Mucosa of rectum (tissue), 2 donors: ENCODE measurements around the gene MAP2.

Experiments used
- H3K27ac ChIP-seq, 2 donors: one replicate each; pipeline ENCODE4 v1.7.0; 2013; ENCODE audit warnings: inconsistent platforms in 2 of 2, low read depth in 2 of 2, low read length in 2 of 2
- H3K27me3 ChIP-seq, 2 donors: one replicate each; pipeline ENCODE4 v1.7.0; 2013; ENCODE audit warnings: low read length in 2 of 2; ENCODE audit not compliant: control insufficient read depth in 2 of 2, insufficient read depth in 2 of 2
- H3K36me3 ChIP-seq, 2 donors: one replicate each; pipeline ENCODE4 v1.7.0; 2013; ENCODE audit warnings: low read length in 2 of 2; ENCODE audit not compliant: control insufficient read depth in 2 of 2, insufficient read depth in 2 of 2
- H3K4me1 ChIP-seq, 2 donors: one replicate each; pipeline ENCODE4 v1.7.0; 2013; ENCODE audit warnings: low read length in 2 of 2, mild to moderate bottlenecking in 1 of 2; ENCODE audit not compliant: control insufficient read depth in 2 of 2, insufficient read depth in 2 of 2
- H3K4me3 ChIP-seq, 2 donors: one replicate each; pipeline ENCODE4 v1.7.0; 2013; ENCODE audit warnings: low read length in 2 of 2
- H3K9ac ChIP-seq, 2 donors: one replicate each; pipeline ENCODE4 v1.7.0; 2013; ENCODE audit warnings: low read length in 2 of 2, low read depth in 1 of 2, mild to moderate bottlenecking in 1 of 2
- H3K9me3 ChIP-seq, 2 donors: one replicate each; pipeline ENCODE4 v1.7.0; 2013; ENCODE audit warnings: low read length in 2 of 2; ENCODE audit not compliant: control insufficient read depth in 2 of 2
- donor health status: healthy.
- donor health status: Normal muscosa, but diverticular disease.

MAP2 gene

GRCh38 chr2:209501579-209501978 lies 77.7 kb downstream of the MAP2 start:
- Histone ChIP-seq H3K9ac (no peak overlapping the region), H3K36me3 (no peaks in the 10 kb centered on the region), H3K27me3 (no peaks in the 10 kb centered on the region), H3K27ac (no peak overlapping the region), H3K4me3 (no peak overlapping the region), H3K9me3 (no peaks in the 10 kb centered on the region), H3K4me1 (no peaks in the 10 kb centered on the region)

DNA sequence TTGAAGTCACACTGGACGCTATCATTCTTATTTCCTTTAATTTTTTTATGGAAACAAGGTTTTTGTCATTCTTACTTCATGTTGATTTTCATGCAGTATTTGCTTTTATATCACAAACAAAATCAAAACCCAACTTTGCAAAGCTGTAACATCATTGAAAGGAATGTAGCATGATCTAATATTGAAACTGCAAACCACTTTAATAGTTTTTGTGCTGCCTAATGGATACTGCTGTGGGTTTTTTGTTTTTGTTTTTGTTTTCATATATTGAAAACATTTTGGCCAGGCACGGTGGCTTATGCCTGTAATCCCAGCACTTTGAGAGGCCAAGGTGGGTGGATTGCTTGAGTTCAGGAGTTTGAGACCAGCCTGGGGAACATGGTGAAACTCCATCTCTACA lies 81.6 kb downstream of the MAP2 start:
- Histone ChIP-seq H3K9ac (no peak overlapping the region), H3K27me3 (no peaks in the 10 kb centered on the region), H3K27ac (no peak overlapping the region), H3K4me3 (no peak overlapping the region), H3K4me1 (no peaks in the 10 kb centered on the region), H3K36me3 (no peaks in the 10 kb centered on the region), H3K9me3 (no peaks in the 10 kb centered on the region)

GRCh38 chr2:209508255-209508654 lies 84.4 kb downstream of the MAP2 start:
- Histone ChIP-seq H3K4me1 (no peaks in the 10 kb centered on the region), H3K36me3 (no peaks in the 10 kb centered on the region), H3K9ac (no peak overlapping the region), H3K27ac (no peak overlapping the region), H3K27me3 (no peaks in the 10 kb centered on the region), H3K9me3 (no peaks in the 10 kb centered on the region), H3K4me3 (no peak overlapping the region)

DNA sequence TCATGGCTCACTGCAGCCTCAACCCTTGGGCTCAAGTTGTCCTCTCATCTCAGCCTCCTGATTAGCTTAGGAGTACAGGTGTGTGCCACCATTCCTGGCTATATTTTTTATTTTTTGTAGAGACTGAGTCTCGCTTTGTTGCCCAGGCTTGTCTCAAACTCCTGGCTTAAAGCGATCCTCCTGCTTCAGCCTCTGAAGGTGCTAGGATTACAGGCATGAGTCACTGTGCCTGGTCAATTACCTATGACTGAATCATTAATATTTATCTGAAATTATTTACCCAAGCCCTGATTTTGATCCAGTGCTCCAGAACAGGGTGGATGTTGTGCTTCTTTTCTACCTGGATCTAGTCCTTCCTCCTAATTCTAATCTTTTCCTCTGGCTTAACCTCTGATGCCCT lies 87.8 kb downstream of the MAP2 start:
- Histone ChIP-seq H3K4me3 (no peak overlapping the region), H3K27ac (no peak overlapping the region), H3K27me3 (no peaks in the 10 kb centered on the region), H3K4me1 (no peaks in the 10 kb centered on the region), H3K9ac (no peak overlapping the region), H3K9me3 (no peaks in the 10 kb centered on the region), H3K36me3 (no peaks in the 10 kb centered on the region)

- Histone ChIP-seq H3K9me3 (no peaks in the 10 kb centered on the region), H3K36me3 (no peaks in the 10 kb centered on the region), H3K27me3 (no peaks in the 10 kb centered on the region), H3K27ac (no peak overlapping the region), H3K4me3 (no peak overlapping the region), H3K9ac (no peak overlapping the region), H3K4me1 (no peaks in the 10 kb centered on the region)
Observed at GRCh38 chr2:209512971-209513370, 89.1 kb downstream of the MAP2 start.

DNA sequence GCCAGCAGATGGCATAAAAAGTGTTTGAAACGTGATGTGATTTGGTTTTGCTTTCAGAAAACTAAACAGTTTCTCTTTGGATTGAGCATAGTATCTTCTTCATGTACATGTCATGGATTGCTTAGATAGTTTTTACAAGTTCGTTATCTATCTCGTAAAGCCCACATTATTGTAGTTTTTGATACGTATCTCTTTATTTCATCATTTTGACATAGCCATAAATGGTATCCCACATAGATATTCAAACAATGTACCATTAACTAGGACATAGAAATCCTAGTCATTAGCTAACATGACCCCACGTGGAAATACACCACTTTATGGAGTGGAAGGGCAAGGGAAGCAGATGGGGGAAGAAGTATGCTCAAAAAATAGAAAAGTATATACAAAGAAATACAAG lies 93.6 kb downstream of the MAP2 start:
- H3K36me3 ChIP-seq: no peaks in the 10 kb centered on the region
- no peaks in the 10 kb centered on the region for H3K27me3 ChIP-seq
- no peak overlapping the region for H3K4me3 ChIP-seq
- no peaks in the 10 kb centered on the region for H3K4me1 ChIP-seq
- H3K9me3 ChIP-seq: no peaks in the 10 kb centered on the region
- no peak overlapping the region for H3K9ac ChIP-seq
- H3K27ac ChIP-seq: no peak overlapping the region

GRCh38 chr2:209519271-209519670 lies 95.4 kb downstream of the MAP2 start:
- no peak overlapping the region for H3K27ac ChIP-seq
- no peaks in the 10 kb centered on the region for H3K9me3 ChIP-seq
- no peak overlapping the region for H3K4me3 ChIP-seq
- H3K4me1 ChIP-seq: no peaks in the 10 kb centered on the region
- H3K9ac ChIP-seq: no peak overlapping the region
- H3K36me3 ChIP-seq: no peaks in the 10 kb centered on the region
- H3K27me3 ChIP-seq: no peaks in the 10 kb centered on the region

DNA sequence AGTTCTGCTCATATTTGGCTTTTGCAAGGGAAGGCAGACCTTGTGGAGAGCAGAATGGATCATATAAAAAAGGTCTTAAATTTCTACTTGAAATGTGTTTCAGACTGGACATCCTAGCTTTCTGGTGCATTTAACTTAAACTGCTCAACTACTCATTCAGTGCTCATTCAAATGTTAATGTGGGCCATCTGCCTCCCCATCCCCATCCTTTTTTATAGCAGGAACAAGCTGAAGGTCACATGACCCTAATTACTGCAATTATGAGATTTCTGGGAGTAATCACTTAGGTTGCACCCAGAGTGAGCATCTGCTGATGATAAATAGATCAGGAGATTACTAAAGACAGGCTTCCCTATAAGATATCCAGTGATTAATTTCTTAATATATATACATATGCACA lies 96.1 kb downstream of the MAP2 start:
- H3K9me3 ChIP-seq: no peaks in the 10 kb centered on the region
- no peaks in the 10 kb centered on the region for H3K27me3 ChIP-seq
- H3K4me3 ChIP-seq: no peak overlapping the region
- H3K36me3 ChIP-seq: no peaks in the 10 kb centered on the region
- H3K9ac ChIP-seq: no peak overlapping the region
- no peak overlapping the region for H3K27ac ChIP-seq
- no peaks in the 10 kb centered on the region for H3K4me1 ChIP-seq

DNA sequence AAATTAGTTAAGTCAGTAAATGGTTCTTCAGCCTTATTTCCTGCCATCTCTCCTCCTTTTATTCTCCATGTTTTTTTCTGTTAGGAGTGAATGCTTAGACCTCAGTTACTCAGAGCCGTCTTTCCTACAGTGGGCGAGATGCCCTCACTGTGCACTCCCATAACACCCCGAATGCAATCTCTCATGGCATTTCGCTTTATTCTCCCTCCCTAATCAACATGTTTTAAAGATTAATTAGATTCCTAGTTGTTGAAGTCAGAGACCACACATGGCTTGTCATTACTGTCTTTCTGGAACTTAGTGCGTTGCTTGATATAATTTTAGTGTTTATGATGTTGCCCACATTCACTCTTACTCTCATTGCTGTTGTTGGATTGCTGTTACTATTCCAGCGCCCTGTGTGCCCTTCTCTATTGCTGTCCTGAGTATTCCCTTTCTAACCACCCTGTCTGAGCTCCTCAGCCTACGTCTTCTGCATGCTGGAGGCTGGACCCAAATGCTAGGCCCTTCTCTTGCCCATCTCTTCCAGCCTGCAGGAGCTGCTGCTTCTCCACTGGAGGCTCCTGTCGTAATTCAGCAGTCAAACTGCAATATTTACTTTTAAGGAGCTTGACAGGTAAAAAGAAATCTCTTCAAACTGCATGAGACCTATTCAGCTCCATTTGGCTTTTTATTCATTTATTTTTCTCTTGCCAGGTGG lies 99.3 kb downstream of the MAP2 start:
- Histone ChIP-seq H3K36me3 (no peaks in the 10 kb centered on the region), H3K27ac (no peak overlapping the region), H3K27me3 (no peaks in the 10 kb centered on the region)

GRCh38 chr2:209523867-209524266 lies 100.0 kb downstream of the MAP2 start:
- no peaks in the 10 kb centered on the region for H3K4me1 ChIP-seq
- no peaks in the 10 kb centered on the region for H3K36me3 ChIP-seq
- no peak overlapping the region for H3K27ac ChIP-seq

More for the DNA sequence above, 99.3 kb downstream of the MAP2 start:
- H3K9ac ChIP-seq: no peak overlapping the region
- H3K4me1 ChIP-seq: no peaks in the 10 kb centered on the region
- H3K9me3 ChIP-seq: no peaks in the 10 kb centered on the region
- H3K4me3 ChIP-seq: no peak overlapping the region

DNA sequence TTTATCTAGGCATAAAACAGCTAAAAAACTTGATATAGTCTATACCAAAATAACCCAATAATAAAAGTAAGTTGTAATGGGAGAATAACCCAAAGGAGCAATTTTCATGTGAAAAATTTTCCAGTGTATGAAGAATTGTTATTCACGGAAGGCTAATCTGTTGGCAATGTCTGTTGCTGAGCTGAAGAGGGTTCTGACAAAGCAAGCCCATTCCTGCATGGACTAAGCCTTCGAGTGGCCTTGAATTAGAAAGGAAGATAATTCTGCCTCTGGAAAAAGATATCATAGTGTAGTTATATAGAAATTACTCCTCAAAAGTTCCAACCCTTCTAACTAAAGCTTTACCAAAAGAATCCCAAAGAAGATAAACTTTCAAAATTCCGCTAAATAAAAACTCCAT lies 101.5 kb downstream of the MAP2 start:
- no peak overlapping the region for H3K4me3 ChIP-seq

More at GRCh38 chr2:209523867-209524266, 100.0 kb downstream of the MAP2 start:
- H3K9ac ChIP-seq: no peak overlapping the region
- H3K4me3 ChIP-seq: no peak overlapping the region
- no peaks in the 10 kb centered on the region for H3K27me3 ChIP-seq
- no peaks in the 10 kb centered on the region for H3K9me3 ChIP-seq

More for the DNA sequence above, 101.5 kb downstream of the MAP2 start:
- Histone ChIP-seq H3K4me1 (no peaks in the 10 kb centered on the region), H3K27me3 (no peaks in the 10 kb centered on the region), H3K27ac (peak overlapping the region in 1 of 2 donors; percentile 22), H3K36me3 (no peaks in the 10 kb centered on the region), H3K9ac (no peak overlapping the region), H3K9me3 (no peaks in the 10 kb centered on the region)
